Right atrium auricular region (tissue), 2 donors: Measurements from ENCODE around the gene NDE1. TPM values are rescaled to one million over a fixed set of nuclear protein-coding genes. Genes with fewer than 3 reads are reported as not detected.
A peak's percentile ranks its signal among the peaks of the same experiment; 100 is the strongest.

Source experiments
- DNase-seq: peaks from one replicate; pipeline ENCODE4 v3.0.0-alpha.2; 2019; ENCODE audit warnings: low spot score
- H3K27ac ChIP-seq, 2 donors: fragments of 200-600 bp; sonication (generic); 1 replicate in 1 of 2; 2 replicates in 1 of 2; pipeline ENCODE4 v1.5.1; 2016 to 2019
- H3K27me3 ChIP-seq, 2 donors: fragments of 200-600 bp; sonication (generic); one replicate each; pipeline versions ENCODE4 v1.5.1 to v1.6.0; 2017 to 2019
- H3K36me3 ChIP-seq: fragments of 200-600 bp; sonication (generic); one replicate; pipeline ENCODE4 v1.5.1; 2016
- H3K4me1 ChIP-seq, 2 donors: fragments of 200-600 bp; sonication (generic); one replicate each; pipeline versions ENCODE4 v1.5.1 to v1.6.0; 2017 to 2019
- H3K4me3 ChIP-seq, 2 donors: fragments of 200-600 bp; sonication (generic); 1 replicate in 1 of 2; 2 replicates in 1 of 2; pipeline ENCODE4 v1.5.1; 2017 to 2019; ENCODE audit warnings: mild to moderate bottlenecking in 1 of 2, moderate library complexity in 1 of 2
- H3K9me3 ChIP-seq, 2 donors: fragments of 200-600 bp; sonication (generic); one replicate each; pipeline ENCODE4 v1.5.1; 2019
- CTCF ChIP-seq, 2 donors: fragments of 200-600 bp; sonication (generic); IDR thresholded peaks; one replicate each; pipeline ENCODE4 v1.5.1; 2019; ENCODE audit warnings: antibody characterized with exemption in 2 of 2
- total RNA-seq, 2 donors: library from RNA; depleted of rRNA; stranded (reverse); fragments of >200 nt; gene quantifications; one replicate each; pipeline ENCODE4 v1.1.0, GENCODE V29; 2016

The NDE1 gene
- total RNA-seq, 2 donors from 2014 or later, result 12.5 to 18.6 TPM

- no peak for DNase-seq
- peaks cover 52% of the 10 kb centered on the region for H3K36me3 ChIP-seq
- H3K27ac ChIP-seq, result peak overlapping the region in 1 of 2 donors; percentile 74
- H3K9me3 ChIP-seq, result no peaks in the 10 kb centered on the region
- no peak overlapping the region for H3K4me3 ChIP-seq
- no peaks in the 10 kb centered on the region for H3K27me3 ChIP-seq
- no peak for TF ChIP-seq CTCF (IDR thresholded peaks at IDR 0.05)
- H3K4me1 ChIP-seq, result peaks cover 0 to 15% of the 10 kb centered on the region in 2 donors
These were observed 40.8 kb upstream of the NDE1 start for GRCh38 chr16:15609286-15609649.

GRCh38 chr16:15610369-15610871, 39.6 kb upstream of the NDE1 start:
- Histone ChIP-seq H3K9me3 (no peaks in the 10 kb centered on the region), H3K36me3 (peaks cover 62% of the 10 kb centered on the region), H3K27ac (no peak overlapping the region), H3K4me3 (no peak overlapping the region), H3K4me1 (peaks cover 0 to 15% of the 10 kb centered on the region in 2 donors), H3K27me3 (no peaks in the 10 kb centered on the region)
- no peak for TF ChIP-seq CTCF (IDR thresholded peaks at IDR 0.05)
- DNase-seq, result no peak

GRCh38 chr16:15611610-15612009, 38.4 kb upstream of the NDE1 start:
- no peak overlapping the region for H3K27ac ChIP-seq
- no peaks in the 10 kb centered on the region for H3K9me3 ChIP-seq
- H3K4me3 ChIP-seq, result no peak overlapping the region
- no peak for TF ChIP-seq CTCF (IDR thresholded peaks at IDR 0.05)
- no peaks in the 10 kb centered on the region for H3K27me3 ChIP-seq
- no peak for DNase-seq
- peaks cover 0 to 15% of the 10 kb centered on the region in 2 donors for H3K4me1 ChIP-seq
- H3K36me3 ChIP-seq, result peaks cover 74% of the 10 kb centered on the region

DNA sequence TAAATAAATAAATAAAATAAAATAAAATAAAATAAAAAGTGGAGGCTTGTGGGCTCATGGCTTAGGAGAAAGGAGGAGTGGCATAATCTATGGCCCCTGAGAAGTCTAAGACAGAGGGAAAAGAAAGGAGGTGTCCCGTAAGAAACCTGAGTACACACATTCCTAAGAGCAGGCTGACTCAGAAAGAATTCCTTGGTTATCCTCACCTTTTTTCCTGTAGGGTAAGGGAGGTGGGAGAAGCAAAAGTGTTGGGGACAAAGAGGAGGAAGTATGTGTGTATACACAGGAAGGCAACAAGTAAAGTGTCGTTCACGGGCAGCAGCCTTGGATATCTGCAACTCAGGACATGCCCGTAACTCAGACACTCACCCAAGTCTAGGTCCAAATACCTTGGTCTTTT, 36.4 kb upstream of the NDE1 start:
- DNase-seq, result no peak
- Histone ChIP-seq H3K27ac (no peak overlapping the region), H3K4me1 (peaks cover 0 to 4% of the 10 kb centered on the region in 2 donors), H3K27me3 (no peaks in the 10 kb centered on the region), H3K4me3 (no peak overlapping the region), H3K36me3 (peaks cover 80% of the 10 kb centered on the region), H3K9me3 (no peaks in the 10 kb centered on the region)
- no peak for TF ChIP-seq CTCF (IDR thresholded peaks at IDR 0.05)

DNA sequence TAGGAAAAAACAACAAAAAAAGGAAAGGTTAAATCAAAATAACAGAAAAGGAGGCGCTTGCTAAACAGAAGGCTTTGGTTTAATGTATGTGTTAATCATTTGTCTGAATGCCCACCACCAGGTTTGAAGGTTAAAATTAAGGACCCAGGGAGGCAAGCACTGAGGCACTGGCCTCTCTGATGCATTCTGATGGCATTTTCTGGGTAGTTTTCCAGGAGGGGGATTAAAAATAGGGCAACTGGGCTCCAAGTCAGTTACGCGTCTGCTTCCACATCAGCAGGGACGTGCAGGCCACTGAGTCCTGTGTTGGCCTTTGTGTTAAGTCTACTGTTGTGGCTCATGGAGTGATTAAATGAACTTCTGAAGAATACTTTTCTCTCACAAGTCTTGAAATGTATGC, 34.0 kb upstream of the NDE1 start:
- no peak for TF ChIP-seq CTCF (IDR thresholded peaks at IDR 0.05)
- H3K9me3 ChIP-seq, result no peaks in the 10 kb centered on the region
- no peak for DNase-seq
- H3K4me3 ChIP-seq, result no peak overlapping the region
- H3K27ac ChIP-seq, result no peak overlapping the region
- H3K36me3 ChIP-seq, result peaks cover 88% of the 10 kb centered on the region
- H3K27me3 ChIP-seq, result no peaks in the 10 kb centered on the region
- peaks cover 0 to 8% of the 10 kb centered on the region in 2 donors for H3K4me1 ChIP-seq

- Histone ChIP-seq H3K4me1 (peaks cover 0 to 15% of the 10 kb centered on the region in 2 donors), H3K27ac (no peak overlapping the region), H3K36me3 (peaks cover 88% of the 10 kb centered on the region), H3K4me3 (no peak overlapping the region), H3K27me3 (no peaks in the 10 kb centered on the region), H3K9me3 (no peaks in the 10 kb centered on the region)
- no peak for DNase-seq
- TF ChIP-seq CTCF (IDR thresholded peaks at IDR 0.05), result no peak
These were observed 33.4 kb upstream of the NDE1 start for GRCh38 chr16:15616475-15617165.
